ENCODE results near the gene SYT1.

Gene SYT1

DNA sequence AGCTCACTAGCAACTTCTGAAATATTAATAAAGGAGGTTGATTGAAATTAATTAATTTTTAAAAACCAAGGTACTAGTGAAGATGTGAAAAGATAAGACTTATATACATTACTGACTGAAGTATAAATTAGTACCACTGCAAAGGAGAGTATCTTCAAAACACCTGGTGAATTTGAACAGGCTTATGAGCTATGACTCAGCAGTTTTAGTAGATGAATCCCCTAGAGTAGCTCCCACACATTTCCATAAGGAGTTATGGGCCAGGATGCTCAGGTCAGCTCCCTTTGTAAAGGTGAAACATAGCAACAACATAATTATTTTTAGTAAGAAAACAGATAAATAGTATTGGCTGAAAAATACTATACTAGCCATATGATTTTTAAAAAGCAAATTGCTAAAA lies 218.6 kb downstream of the SYT1 start:
- Histone ChIP-seq H3K27ac (replicated peaks) (no peak overlapping the region), H3K4me3 (replicated peaks; ENCODE audit: insufficient read depth, low read length) (no peak overlapping the region), H3K27me3 (ENCODE audit: insufficient read depth, poor library complexity, severe bottlenecking) (no peaks in the 10 kb centered on the region)
- TF ChIP-seq GABPA (IDR thresholded peaks at IDR 0.05; ENCODE audit: low read depth) (no peak), POLR2AphosphoS5 (IDR thresholded peaks at IDR 0.05; ENCODE audit: low read depth) (no peak), SPI1 (IDR thresholded peaks at IDR 0.05; ENCODE audit: borderline replicate concordance, low read depth) (no peak)
- TF ChIP-seq, protein P1, sequence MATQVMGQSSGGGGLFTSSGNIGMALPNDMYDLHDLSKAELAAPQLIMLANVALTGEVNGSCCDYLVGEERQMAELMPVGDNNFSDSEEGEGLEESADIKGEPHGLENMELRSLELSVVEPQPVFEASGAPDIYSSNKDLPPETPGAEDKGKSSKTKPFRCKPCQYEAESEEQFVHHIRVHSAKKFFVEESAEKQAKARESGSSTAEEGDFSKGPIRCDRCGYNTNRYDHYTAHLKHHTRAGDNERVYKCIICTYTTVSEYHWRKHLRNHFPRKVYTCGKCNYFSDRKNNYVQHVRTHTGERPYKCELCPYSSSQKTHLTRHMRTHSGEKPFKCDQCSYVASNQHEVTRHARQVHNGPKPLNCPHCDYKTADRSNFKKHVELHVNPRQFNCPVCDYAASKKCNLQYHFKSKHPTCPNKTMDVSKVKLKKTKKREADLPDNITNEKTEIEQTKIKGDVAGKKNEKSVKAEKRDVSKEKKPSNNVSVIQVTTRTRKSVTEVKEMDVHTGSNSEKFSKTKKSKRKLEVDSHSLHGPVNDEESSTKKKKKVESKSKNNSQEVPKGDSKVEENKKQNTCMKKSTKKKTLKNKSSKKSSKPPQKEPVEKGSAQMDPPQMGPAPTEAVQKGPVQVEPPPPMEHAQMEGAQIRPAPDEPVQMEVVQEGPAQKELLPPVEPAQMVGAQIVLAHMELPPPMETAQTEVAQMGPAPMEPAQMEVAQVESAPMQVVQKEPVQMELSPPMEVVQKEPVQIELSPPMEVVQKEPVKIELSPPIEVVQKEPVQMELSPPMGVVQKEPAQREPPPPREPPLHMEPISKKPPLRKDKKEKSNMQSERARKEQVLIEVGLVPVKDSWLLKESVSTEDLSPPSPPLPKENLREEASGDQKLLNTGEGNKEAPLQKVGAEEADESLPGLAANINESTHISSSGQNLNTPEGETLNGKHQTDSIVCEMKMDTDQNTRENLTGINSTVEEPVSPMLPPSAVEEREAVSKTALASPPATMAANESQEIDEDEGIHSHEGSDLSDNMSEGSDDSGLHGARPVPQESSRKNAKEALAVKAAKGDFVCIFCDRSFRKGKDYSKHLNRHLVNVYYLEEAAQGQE (IDR thresholded peaks at IDR 0.05; ENCODE audit: insufficient replicate concordance, low read depth): no peak
- TF ChIP-seq, protein P2, sequence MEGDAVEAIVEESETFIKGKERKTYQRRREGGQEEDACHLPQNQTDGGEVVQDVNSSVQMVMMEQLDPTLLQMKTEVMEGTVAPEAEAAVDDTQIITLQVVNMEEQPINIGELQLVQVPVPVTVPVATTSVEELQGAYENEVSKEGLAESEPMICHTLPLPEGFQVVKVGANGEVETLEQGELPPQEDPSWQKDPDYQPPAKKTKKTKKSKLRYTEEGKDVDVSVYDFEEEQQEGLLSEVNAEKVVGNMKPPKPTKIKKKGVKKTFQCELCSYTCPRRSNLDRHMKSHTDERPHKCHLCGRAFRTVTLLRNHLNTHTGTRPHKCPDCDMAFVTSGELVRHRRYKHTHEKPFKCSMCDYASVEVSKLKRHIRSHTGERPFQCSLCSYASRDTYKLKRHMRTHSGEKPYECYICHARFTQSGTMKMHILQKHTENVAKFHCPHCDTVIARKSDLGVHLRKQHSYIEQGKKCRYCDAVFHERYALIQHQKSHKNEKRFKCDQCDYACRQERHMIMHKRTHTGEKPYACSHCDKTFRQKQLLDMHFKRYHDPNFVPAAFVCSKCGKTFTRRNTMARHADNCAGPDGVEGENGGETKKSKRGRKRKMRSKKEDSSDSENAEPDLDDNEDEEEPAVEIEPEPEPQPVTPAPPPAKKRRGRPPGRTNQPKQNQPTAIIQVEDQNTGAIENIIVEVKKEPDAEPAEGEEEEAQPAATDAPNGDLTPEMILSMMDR (IDR thresholded peaks at IDR 0.05; ENCODE audit: insufficient read depth, low read length): no peak
- DNase-seq (ENCODE audit: low read depth in 1 of 2, low spot score in 1 of 2): no peak

DNA sequence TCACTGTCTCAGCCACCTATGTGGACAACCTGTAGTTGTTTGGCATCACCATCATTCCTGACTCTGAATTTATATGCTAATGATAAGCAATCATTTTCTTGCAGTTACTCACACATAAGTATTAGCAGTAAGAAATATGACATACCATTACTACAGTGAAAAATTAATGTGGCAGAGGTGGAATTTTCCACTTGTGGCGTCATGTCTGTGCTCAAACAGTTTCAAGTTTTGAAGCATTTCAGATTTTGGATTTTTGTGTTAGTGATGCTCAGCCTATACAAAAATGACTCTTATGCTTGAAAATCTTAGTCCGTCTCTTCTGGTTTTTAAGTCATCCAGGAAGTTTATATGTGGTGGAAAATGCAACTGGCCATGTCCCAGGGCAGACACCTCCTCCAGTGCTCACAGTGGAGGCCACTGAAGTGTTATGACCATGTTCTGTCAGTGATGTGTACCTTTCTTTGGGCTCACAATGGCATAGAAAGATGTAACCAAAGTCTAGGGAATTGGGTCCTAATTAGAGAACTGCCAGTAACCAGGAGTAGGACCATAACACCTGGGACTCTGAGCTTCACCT lies 220.6 kb downstream of the SYT1 start:
- no peaks in the 10 kb centered on the region for H3K27me3 ChIP-seq (ENCODE audit: insufficient read depth, poor library complexity, severe bottlenecking)
- H3K4me3 ChIP-seq (replicated peaks; ENCODE audit: insufficient read depth, low read length): no peak overlapping the region
- no peak overlapping the region for H3K27ac ChIP-seq (replicated peaks)
- no peak for DNase-seq (ENCODE audit: low read depth in 1 of 2, low spot score in 1 of 2)
- no peak for TF ChIP-seq GABPA (IDR thresholded peaks at IDR 0.05; ENCODE audit: low read depth)
- no peak for TF ChIP-seq POLR2AphosphoS5 (IDR thresholded peaks at IDR 0.05; ENCODE audit: low read depth)
- TF ChIP-seq, protein P2 (IDR thresholded peaks at IDR 0.05; ENCODE audit: insufficient read depth, low read length): no peak
- TF ChIP-seq SPI1 (IDR thresholded peaks at IDR 0.05; ENCODE audit: borderline replicate concordance, low read depth): no peak
- TF ChIP-seq, protein P1 (IDR thresholded peaks at IDR 0.05; ENCODE audit: insufficient replicate concordance, low read depth): no peak

DNA sequence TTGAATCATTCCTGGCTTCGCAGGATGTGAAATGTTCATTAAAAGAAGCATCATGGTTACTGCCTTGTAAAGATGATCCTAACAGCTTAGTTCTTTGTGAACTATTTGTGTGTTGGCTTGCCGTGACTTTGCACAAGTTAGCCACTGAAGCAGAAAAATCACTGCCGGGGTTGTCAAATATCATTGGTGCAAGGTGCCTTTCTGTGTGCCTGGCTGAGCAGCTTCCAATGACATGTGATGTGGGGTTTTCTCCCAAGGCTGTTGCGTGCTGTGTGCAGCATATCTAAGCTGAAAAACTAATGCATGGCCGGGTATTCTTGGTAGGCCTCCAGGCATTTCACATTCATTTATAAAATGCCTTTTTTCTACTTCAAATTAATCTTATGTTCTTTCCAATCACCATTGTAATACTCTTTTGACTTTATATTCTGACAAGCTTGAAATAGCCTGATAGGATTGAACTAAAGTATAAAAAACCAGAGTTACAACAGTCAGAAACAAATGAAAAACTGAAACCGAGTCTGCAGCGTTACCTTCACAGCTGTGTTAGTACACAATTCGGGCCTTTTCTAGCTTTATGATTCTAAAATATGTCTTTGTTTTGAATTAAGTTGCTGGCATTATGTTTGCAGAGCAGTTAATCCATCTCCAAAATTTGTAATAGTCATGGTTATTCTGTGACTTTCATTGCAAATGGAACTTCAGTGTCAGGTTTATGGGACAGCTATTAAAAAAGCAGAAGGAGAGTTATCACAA lies 222.1 kb downstream of the SYT1 start:
- no peak for TF ChIP-seq POLR2AphosphoS5 (IDR thresholded peaks at IDR 0.05; ENCODE audit: low read depth)
- no peak for TF ChIP-seq SPI1 (IDR thresholded peaks at IDR 0.05; ENCODE audit: borderline replicate concordance, low read depth)
- no peak for TF ChIP-seq GABPA (IDR thresholded peaks at IDR 0.05; ENCODE audit: low read depth)
- TF ChIP-seq, protein P1 (IDR thresholded peaks at IDR 0.05; ENCODE audit: insufficient replicate concordance, low read depth): no peak
- Histone ChIP-seq H3K4me3 (replicated peaks; ENCODE audit: insufficient read depth, low read length) (no peak overlapping the region), H3K27ac (replicated peaks) (no peak overlapping the region), H3K27me3 (ENCODE audit: insufficient read depth, poor library complexity, severe bottlenecking) (no peaks in the 10 kb centered on the region)
- DNase-seq (ENCODE audit: low read depth in 1 of 2, low spot score in 1 of 2): no peak
